Aorta (tissue), 5 donors: Measurements from ENCODE around the gene KIF4B. TPM values are rescaled to one million over a fixed set of nuclear protein-coding genes. Genes with fewer than 3 reads are reported as not detected.
"Not testable (repeated sequence)": the region's sequence is repeated elsewhere in the genome, so short reads cannot be mapped to it uniquely, and the experiment has no call there.

ENCODE experiments used
- ATAC-seq: fragments of 200-7000 bp; cut with Tn5 transposase; one replicate; pipeline ENCODE4 v1.9.1; 2022; ENCODE audit warnings: moderate library complexity; ENCODE audit not compliant: low FRiP score
- DNase-seq, 2 donors: peaks; one replicate each; pipeline ENCODE4 v3.0.0-alpha.2; 2020
- H3K27ac ChIP-seq, 2 donors: one replicate each; pipeline ENCODE4 v1.5.1; 2013; ENCODE audit warnings: low read length in 2 of 2, mild to moderate bottlenecking in 2 of 2, moderate library complexity in 2 of 2, control low read depth in 1 of 2, inconsistent platforms in 1 of 2, low read depth in 1 of 2
- H3K27me3 ChIP-seq, 2 donors: one replicate each; pipeline ENCODE4 v1.6.1; 2013; ENCODE audit warnings: control low read depth in 1 of 2, low read length in 1 of 2, mild to moderate bottlenecking in 1 of 2, moderate library complexity in 1 of 2; ENCODE audit not compliant: insufficient read depth in 2 of 2, control insufficient read depth in 1 of 2
- H3K36me3 ChIP-seq, 2 donors: one replicate each; pipeline ENCODE4 v1.6.1; 2013; ENCODE audit warnings: control low read depth in 1 of 2, low read length in 1 of 2, mild to moderate bottlenecking in 1 of 2; ENCODE audit not compliant: insufficient read depth in 2 of 2, control insufficient read depth in 1 of 2
- H3K4me1 ChIP-seq, 2 donors: one replicate each; pipeline ENCODE4 v1.6.1; 2013; ENCODE audit warnings: low read length in 2 of 2, control low read depth in 1 of 2, mild to moderate bottlenecking in 1 of 2, moderate library complexity in 1 of 2; ENCODE audit not compliant: insufficient read depth in 2 of 2, control insufficient read depth in 1 of 2
- H3K4me3 ChIP-seq, 2 donors: one replicate each; pipeline ENCODE4 v1.5.1; 2013; ENCODE audit warnings: low read length in 2 of 2, control low read depth in 1 of 2, mild to moderate bottlenecking in 1 of 2
- H3K9me3 ChIP-seq: one replicate; pipeline ENCODE4 v1.6.1; 2013; ENCODE audit warnings: mild to moderate bottlenecking, low read length; ENCODE audit not compliant: control insufficient read depth
- WGBS, 2 donors: extraction: QIAGEN DNeasy Blood & Tissue Kit; methylation state at CpG; one replicate each; pipeline ENCODE4 v1.1.7; 2013; 5-methylcytosine and 5-hydroxymethylcytosine counted together
- intact Hi-C, 2 donors: fragments of 100-400 bp; cut with DNase I; formaldehyde crosslinking; loops; one replicate each; pipeline versions ENCODE4 v1.14.2 to v1.15.0; 2022
- polyA plus RNA-seq, 2 donors: library from polyadenylated mRNA; stranded (reverse); fragments of 200-250 nt; gene quantifications; one replicate each; pipeline ENCODE4 v1.2.3, GENCODE V29; 2013
- total RNA-seq, 2 donors: library from RNA; stranded (reverse); fragmentation: NEBNext Ultra II Directional; extraction: Animal tissue kit (Norgen Biotek cat#: 25700); gene quantifications; one replicate each; pipeline ENCODE4 v1.2.1, GENCODE V29; 2021
- donor health status: healthy with polysubstance abuse.
- donor health status: Bipolar disorder and iron deficiency.
- donor health status: DM: no; HTN: no; CAD: no.
- donor health status: DM: no; HTN: no; CAD: no.
- donor health status: DM: yes; HTN: yes; CAD: no.

The KIF4B gene
- total and polyA plus RNA-seq, 4 donors = 0.06 to 0.09 TPM; not detected in 2

- no peaks in the 10 kb centered on the region for H3K27me3 ChIP-seq
- no peaks in the 10 kb centered on the region for H3K4me1 ChIP-seq
- no peak overlapping the region for H3K27ac ChIP-seq
- 52 to 62% methylated on average over 2 of the region's 2 CpGs for WGBS, 2 donors
- no peaks in the 10 kb centered on the region for H3K9me3 ChIP-seq
- no peaks in the 10 kb centered on the region for H3K36me3 ChIP-seq
- intact Hi-C loops = no loop called here
- no peak overlapping the region for H3K4me3 ChIP-seq
- no peak for DNase-seq
- ATAC-seq = no peak
Measured at GRCh38 chr5:154972476-154973080, 41.0 kb upstream of the KIF4B start.

GRCh38 chr5:154976082-154976481 is 37.5 kb upstream of the KIF4B start:
- intact Hi-C loops = not testable (repeated sequence)
- WGBS, 2 donors = 95 to 98% methylated on average over 9 of the region's 9 CpGs

GRCh38 chr5:154977409-154977808 is 36.1 kb upstream of the KIF4B start:
- H3K4me3 ChIP-seq = no peak overlapping the region
- no peak for ATAC-seq
- no peaks in the 10 kb centered on the region for H3K4me1 ChIP-seq
- intact Hi-C loops = no loop called here
- 69 to 72% methylated on average over 1 of the region's 1 CpG for WGBS, 2 donors
- peaks cover 0 to 1% of the 10 kb centered on the region in 2 donors for H3K27me3 ChIP-seq
- H3K36me3 ChIP-seq = no peaks in the 10 kb centered on the region
- DNase-seq = no peak
- H3K27ac ChIP-seq = no peak overlapping the region
- H3K9me3 ChIP-seq = peaks cover 2% of the 10 kb centered on the region

More at GRCh38 chr5:154976082-154976481, 37.5 kb upstream of the KIF4B start:
- not testable (repeated sequence) for H3K27ac ChIP-seq, H3K36me3 ChIP-seq, ATAC-seq, H3K9me3 ChIP-seq, H3K4me1 ChIP-seq, H3K4me3 ChIP-seq, DNase-seq, H3K27me3 ChIP-seq

GRCh38 chr5:154978294-154978693 is 35.3 kb upstream of the KIF4B start:
- intact Hi-C loops, H3K4me1 ChIP-seq, DNase-seq, H3K27ac ChIP-seq, ATAC-seq, H3K36me3 ChIP-seq, H3K27me3 ChIP-seq, H3K4me3 ChIP-seq, H3K9me3 ChIP-seq: not testable (repeated sequence)
- 93% methylated on average over 2 of the region's 2 CpGs for WGBS, 2 donors

- Histone ChIP-seq H3K27ac (no peak overlapping the region), H3K27me3 (peaks cover 0 to 1% of the 10 kb centered on the region in 2 donors), H3K9me3 (peaks cover 2% of the 10 kb centered on the region), H3K4me1 (no peaks in the 10 kb centered on the region), H3K4me3 (no peak overlapping the region), H3K36me3 (no peaks in the 10 kb centered on the region)
- intact Hi-C loops = no loop called here
- ATAC-seq = no peak
- DNase-seq = no peak
- 67% methylated on average over 8 of the region's 8 CpGs for WGBS, 2 donors
Measured at GRCh38 chr5:154984946-154985516, 28.5 kb upstream of the KIF4B start.

GRCh38 chr5:154986151-154986550 is 27.4 kb upstream of the KIF4B start:
- Histone ChIP-seq H3K27me3 (no peaks in the 10 kb centered on the region), H3K4me3 (no peak overlapping the region), H3K27ac (no peak overlapping the region), H3K4me1 (no peaks in the 10 kb centered on the region), H3K36me3 (no peaks in the 10 kb centered on the region), H3K9me3 (peaks cover 2% of the 10 kb centered on the region)
- WGBS, 2 donors = 38 to 40% methylated on average over 4 of the region's 4 CpGs
- ATAC-seq (no peak), DNase-seq (no peak)
- intact Hi-C loops = no loop called here

GRCh38 chr5:154989626-154990025 is 23.9 kb upstream of the KIF4B start:
- DNase-seq (no peak), ATAC-seq (no peak)
- no peaks in the 10 kb centered on the region for H3K27me3 ChIP-seq
- intact Hi-C loops = no loop called here
- H3K4me1 ChIP-seq = no peaks in the 10 kb centered on the region
- H3K36me3 ChIP-seq = no peaks in the 10 kb centered on the region
- H3K9me3 ChIP-seq = no peaks in the 10 kb centered on the region
- H3K27ac ChIP-seq = no peak overlapping the region
- 42 to 77% methylated on average over 2 of the region's 2 CpGs for WGBS, 2 donors
- no peak overlapping the region for H3K4me3 ChIP-seq

GRCh38 chr5:154993461-154993860 is 20.1 kb upstream of the KIF4B start:
- intact Hi-C loops = no loop called here

GRCh38 chr5:154995679-154996078 is 17.9 kb upstream of the KIF4B start:
- ATAC-seq = no peak
- 53 to 55% methylated on average over 4 of the region's 4 CpGs for WGBS, 2 donors
- intact Hi-C loops = no loop called here

More at GRCh38 chr5:154993461-154993860, 20.1 kb upstream of the KIF4B start:
- WGBS, 2 donors = 59 to 77% methylated on average over 2 of the region's 2 CpGs
- H3K4me1 ChIP-seq = no peaks in the 10 kb centered on the region
- no peaks in the 10 kb centered on the region for H3K9me3 ChIP-seq
- no peak overlapping the region for H3K27ac ChIP-seq
- ATAC-seq (no peak), DNase-seq (no peak)
- H3K36me3 ChIP-seq = no peaks in the 10 kb centered on the region
- no peak overlapping the region for H3K4me3 ChIP-seq
- no peaks in the 10 kb centered on the region for H3K27me3 ChIP-seq

More at GRCh38 chr5:154995679-154996078, 17.9 kb upstream of the KIF4B start:
- Histone ChIP-seq H3K36me3 (no peaks in the 10 kb centered on the region), H3K4me1 (no peaks in the 10 kb centered on the region), H3K4me3 (no peak overlapping the region), H3K27ac (no peak overlapping the region), H3K9me3 (no peaks in the 10 kb centered on the region), H3K27me3 (no peaks in the 10 kb centered on the region)
- DNase-seq = no peak
